ENCODE results near the gene MPO. TPM values are rescaled to one million over a fixed set of nuclear protein-coding genes. Genes with fewer than 3 reads are reported as not detected.

The MPO gene
- total RNA-seq, 1 experiment from 2014 or later: not detected

DNA sequence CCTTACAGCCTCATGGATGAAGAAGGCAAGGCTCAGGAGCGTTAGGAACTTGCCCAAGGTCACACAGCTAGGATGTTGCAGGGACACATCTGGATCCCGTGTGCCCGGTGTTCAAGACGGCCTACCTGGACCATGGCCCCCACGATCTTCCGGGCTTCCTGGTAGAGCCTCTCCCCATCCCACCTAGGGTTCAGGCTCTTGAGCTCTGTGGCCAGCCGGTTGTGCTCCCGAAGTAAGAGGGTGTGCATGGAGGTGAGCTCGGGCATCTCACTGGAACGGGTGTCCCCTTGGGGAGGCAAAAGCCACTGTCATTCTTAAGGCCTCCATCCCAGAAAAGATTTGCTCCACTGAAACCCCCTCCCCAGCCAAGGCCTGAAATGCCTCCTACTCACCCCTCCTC, 5.3 kb downstream of the MPO start:
- no peak overlapping the region for H3K14ac ChIP-seq (ENCODE audit: insufficient read depth, low read length)
- no peak overlapping the region for H3K56ac ChIP-seq (ENCODE audit: insufficient read length, low read depth, low read length)
- no peak overlapping the region for H3K4me2 ChIP-seq (ENCODE audit: insufficient read depth, insufficient read length, low read length)
- DNase-seq: no peak
- H3K23me2 ChIP-seq (ENCODE audit: insufficient read length, low read depth, low read length, poor library complexity, severe bottlenecking): no peaks in the 10 kb centered on the region
- no peaks in the 10 kb centered on the region for H3K79me2 ChIP-seq (ENCODE audit: insufficient read depth, low read length)
- Mint-ChIP-seq H3K9me3 (no peaks in the 10 kb centered on the region), H3K4me3 (no peak overlapping the region), H3K27ac (no peak overlapping the region), H3K4me1 (peaks cover 3 to 4% of the 10 kb centered on the region in 2 experiments; a peak in 1 of 4 replicates), H3K27me3 (ENCODE audit: low read depth) (peaks cover 17% of the 10 kb centered on the region), H3K36me3 (ENCODE audit: insufficient read depth in 1 of 3, low read depth in 3 of 3) (no peaks in the 10 kb centered on the region; a peak in 1 of 7 replicates)
- H2BK15ac ChIP-seq (ENCODE audit: low read depth, low read length): no peak overlapping the region
- H2BK120ac ChIP-seq (ENCODE audit: low read depth, low read length, poor library complexity, severe bottlenecking): no peak overlapping the region
- no peak overlapping the region for H4K91ac ChIP-seq (ENCODE audit: insufficient read length, low read depth, low read length)
- no peaks in the 10 kb centered on the region for H3K79me1 ChIP-seq (ENCODE audit: insufficient read depth, low read depth, low read length, poor library complexity, severe bottlenecking)
- H3T11ph ChIP-seq (ENCODE audit: low read length): no peak overlapping the region
- H2BK20ac ChIP-seq (ENCODE audit: low read depth, low read length, poor library complexity, severe bottlenecking): no peak overlapping the region
- H3K27ac ChIP-seq (ENCODE audit: insufficient read length, low read depth, low read length): no peak overlapping the region
- H4K5ac ChIP-seq (ENCODE audit: insufficient read length, low read depth, low read length): no peak overlapping the region
- H4K20me1 ChIP-seq (ENCODE audit: control insufficient read depth, insufficient read depth, insufficient read length): no peaks in the 10 kb centered on the region
- H3K18ac ChIP-seq (ENCODE audit: insufficient read length, low read depth, low read length): no peak overlapping the region
- no peak overlapping the region for H2AK5ac ChIP-seq (ENCODE audit: insufficient read length, low read length)
- no peak overlapping the region for H3K23ac ChIP-seq (ENCODE audit: insufficient read length, low read depth, low read length)
- TF ChIP-seq, protein P1, sequence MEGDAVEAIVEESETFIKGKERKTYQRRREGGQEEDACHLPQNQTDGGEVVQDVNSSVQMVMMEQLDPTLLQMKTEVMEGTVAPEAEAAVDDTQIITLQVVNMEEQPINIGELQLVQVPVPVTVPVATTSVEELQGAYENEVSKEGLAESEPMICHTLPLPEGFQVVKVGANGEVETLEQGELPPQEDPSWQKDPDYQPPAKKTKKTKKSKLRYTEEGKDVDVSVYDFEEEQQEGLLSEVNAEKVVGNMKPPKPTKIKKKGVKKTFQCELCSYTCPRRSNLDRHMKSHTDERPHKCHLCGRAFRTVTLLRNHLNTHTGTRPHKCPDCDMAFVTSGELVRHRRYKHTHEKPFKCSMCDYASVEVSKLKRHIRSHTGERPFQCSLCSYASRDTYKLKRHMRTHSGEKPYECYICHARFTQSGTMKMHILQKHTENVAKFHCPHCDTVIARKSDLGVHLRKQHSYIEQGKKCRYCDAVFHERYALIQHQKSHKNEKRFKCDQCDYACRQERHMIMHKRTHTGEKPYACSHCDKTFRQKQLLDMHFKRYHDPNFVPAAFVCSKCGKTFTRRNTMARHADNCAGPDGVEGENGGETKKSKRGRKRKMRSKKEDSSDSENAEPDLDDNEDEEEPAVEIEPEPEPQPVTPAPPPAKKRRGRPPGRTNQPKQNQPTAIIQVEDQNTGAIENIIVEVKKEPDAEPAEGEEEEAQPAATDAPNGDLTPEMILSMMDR (conservative IDR thresholded peaks at IDR 0.05): no peak
- no peak overlapping the region for H3K4ac ChIP-seq (ENCODE audit: low read depth, low read length)
- no peak overlapping the region for H2BK12ac ChIP-seq (ENCODE audit: insufficient read length, low read depth, low read length)
- no peak overlapping the region for H4K8ac ChIP-seq (replicated peaks; ENCODE audit: insufficient read length, low read depth, low read length)
- no peaks in the 10 kb centered on the region for H3K27me3 ChIP-seq (ENCODE audit: insufficient read depth, low read length)
- H3K4me1 ChIP-seq (ENCODE audit: insufficient read depth, low read length): no peaks in the 10 kb centered on the region
- WGBS (ENCODE audit: extremely low coverage, insufficient read length, low lambda C conversion rate): no CpG with 5 or more reads among the region's 10 CpGs
- H3K9me3 ChIP-seq (ENCODE audit: control insufficient read depth, low read depth, low read length): no peaks in the 10 kb centered on the region
- no peak overlapping the region for H2BK5ac ChIP-seq (ENCODE audit: insufficient read length, low read length)
- H3K9ac ChIP-seq (ENCODE audit: extremely low read depth, insufficient read length, low read length): no peak overlapping the region
- H2AFZ ChIP-seq (ENCODE audit: low read length): no peak overlapping the region
